ENCODE measurements around the gene PLEKHB2.

DNA sequence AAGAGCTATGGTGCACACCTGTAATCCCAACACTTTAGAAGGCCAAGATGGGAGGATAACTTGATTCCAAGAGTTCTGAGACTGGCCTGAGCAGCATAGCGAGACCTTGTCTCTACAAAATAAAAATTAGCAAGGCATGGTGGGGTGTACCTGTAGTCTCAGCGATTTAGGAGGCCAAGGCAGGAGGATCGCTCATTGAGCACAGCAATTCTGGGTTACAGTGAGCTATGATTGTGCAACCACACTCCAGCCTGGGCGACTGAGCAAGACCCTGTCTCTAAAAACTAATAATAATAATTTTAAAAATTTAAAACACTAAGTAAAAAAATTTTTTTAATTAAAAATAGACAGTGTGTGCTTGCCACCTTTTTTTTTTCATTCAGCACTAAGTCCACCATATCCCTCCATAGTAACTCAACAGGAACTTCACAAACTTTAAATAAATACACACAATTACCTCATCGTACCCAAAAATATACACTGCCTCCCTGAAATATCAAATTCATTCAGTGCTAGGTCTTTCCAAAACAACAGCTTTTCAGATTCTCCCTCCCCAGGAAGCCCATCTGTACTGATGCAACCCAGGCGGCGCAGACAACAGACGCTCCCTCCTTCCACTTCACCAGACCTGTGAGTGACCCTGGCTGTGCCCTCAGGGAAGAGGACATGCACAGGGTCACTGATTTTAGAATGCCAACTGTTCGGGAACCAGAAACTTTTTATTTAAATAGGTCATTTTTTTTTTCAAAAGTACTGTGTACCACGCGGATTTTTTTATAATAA lies 41.4 kb upstream of the PLEKHB2 start:
- TF ChIP-seq TBP (IDR thresholded peaks at IDR 0.05; ENCODE audit: low read depth, low read length): no peak
- no peak for TF ChIP-seq YY1 (IDR thresholded peaks at IDR 0.05; ENCODE audit: low read depth, low read length)
